GM21786 (cell line): Measurements from ENCODE around the gene ISYNA1.

Experiments
- ATAC-seq: cut with Tn5 transposase; IDR thresholded peaks from one replicate; pipeline ENCODE4 v1.9.1; 2021; ENCODE audit not compliant: unreplicated experiment

The ISYNA1 gene

GRCh38 chr19:18437491-18438330, at the start of gene ISYNA1:
Gene ISYNA1 (minus strand): TSS chr19:18438133. CDS start chr19:18437979, 154 bp downstream.
- ATAC-seq: no peak

- ATAC-seq: no peak
These were observed 48.8 kb upstream of the ISYNA1 start for GRCh38 chr19:18486746-18487145.

- ATAC-seq: no peak
These were observed 47.1 kb upstream of the ISYNA1 start for GRCh38 chr19:18484992-18485391.

- ATAC-seq: no peak
These were observed 45.4 kb upstream of the ISYNA1 start for GRCh38 chr19:18483119-18483890.

GRCh38 chr19:18481505-18482222, 43.7 kb upstream of the ISYNA1 start:
- no peak for ATAC-seq

GRCh38 chr19:18480006-18480691, 42.2 kb upstream of the ISYNA1 start:
- no peak for ATAC-seq

GRCh38 chr19:18478545-18479311, 40.8 kb upstream of the ISYNA1 start:
- ATAC-seq: peak; percentile 90

GRCh38 chr19:18477974-18478373, 40.0 kb upstream of the ISYNA1 start:
- ATAC-seq: no peak

GRCh38 chr19:18477042-18477779, 39.3 kb upstream of the ISYNA1 start:
- ATAC-seq: no peak

GRCh38 chr19:18476507-18477041, 38.6 kb upstream of the ISYNA1 start:
- ATAC-seq: no peak

GRCh38 chr19:18475762-18476331, 37.9 kb upstream of the ISYNA1 start:
- no peak for ATAC-seq

- ATAC-seq: no peak
These were observed 37.1 kb upstream of the ISYNA1 start for GRCh38 chr19:18475004-18475453.

GRCh38 chr19:18474366-18474887, 36.5 kb upstream of the ISYNA1 start:
- ATAC-seq: no peak

GRCh38 chr19:18473706-18474087, 35.8 kb upstream of the ISYNA1 start:
- ATAC-seq: no peak

- no peak for ATAC-seq
These were observed 35.2 kb upstream of the ISYNA1 start for GRCh38 chr19:18473003-18473705.

- no peak for ATAC-seq
These were observed 32.9 kb upstream of the ISYNA1 start for GRCh38 chr19:18470787-18471186.

GRCh38 chr19:18469069-18469846, 31.3 kb upstream of the ISYNA1 start:
- ATAC-seq: no peak
